ENCODE data around the gene NDUFA5.

DNA sequence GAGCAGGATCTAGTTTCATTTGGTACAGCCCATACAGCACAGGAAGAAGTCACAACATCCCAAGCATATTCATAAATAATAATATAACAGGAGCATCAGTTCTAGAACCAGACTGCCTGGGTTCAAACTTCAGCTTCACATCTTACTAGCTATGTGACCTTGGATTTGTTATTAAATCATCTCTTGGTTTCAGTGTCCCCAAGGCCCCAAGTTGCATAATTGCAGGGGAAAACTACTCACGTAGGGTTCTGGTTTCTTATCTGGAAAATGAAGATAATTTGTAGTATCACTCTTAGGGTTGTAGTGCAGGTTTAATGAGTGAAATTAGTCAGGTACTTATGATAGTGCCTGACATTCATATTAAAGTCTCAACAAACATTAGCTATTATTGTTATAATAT, 17.7 kb downstream of the NDUFA5 start:
- TF ChIP-seq, protein P1, sequence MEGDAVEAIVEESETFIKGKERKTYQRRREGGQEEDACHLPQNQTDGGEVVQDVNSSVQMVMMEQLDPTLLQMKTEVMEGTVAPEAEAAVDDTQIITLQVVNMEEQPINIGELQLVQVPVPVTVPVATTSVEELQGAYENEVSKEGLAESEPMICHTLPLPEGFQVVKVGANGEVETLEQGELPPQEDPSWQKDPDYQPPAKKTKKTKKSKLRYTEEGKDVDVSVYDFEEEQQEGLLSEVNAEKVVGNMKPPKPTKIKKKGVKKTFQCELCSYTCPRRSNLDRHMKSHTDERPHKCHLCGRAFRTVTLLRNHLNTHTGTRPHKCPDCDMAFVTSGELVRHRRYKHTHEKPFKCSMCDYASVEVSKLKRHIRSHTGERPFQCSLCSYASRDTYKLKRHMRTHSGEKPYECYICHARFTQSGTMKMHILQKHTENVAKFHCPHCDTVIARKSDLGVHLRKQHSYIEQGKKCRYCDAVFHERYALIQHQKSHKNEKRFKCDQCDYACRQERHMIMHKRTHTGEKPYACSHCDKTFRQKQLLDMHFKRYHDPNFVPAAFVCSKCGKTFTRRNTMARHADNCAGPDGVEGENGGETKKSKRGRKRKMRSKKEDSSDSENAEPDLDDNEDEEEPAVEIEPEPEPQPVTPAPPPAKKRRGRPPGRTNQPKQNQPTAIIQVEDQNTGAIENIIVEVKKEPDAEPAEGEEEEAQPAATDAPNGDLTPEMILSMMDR (conservative IDR thresholded peaks at IDR 0.05), result no peak
- no peak for TF ChIP-seq ZFX (IDR thresholded peaks at IDR 0.05)
